NCI-H446 treated with DMSO at 0.1 percent for 48 hours (cell line): Measurements from ENCODE around the gene FUS.

Experiments
- DNase-seq: peaks from one replicate; lab custom pipeline; 2025; lab: John Stamatoyannopoulos, UW

Gene FUS

GRCh38 chr16:31202414-31203375 is 22.8 kb downstream of the FUS start, which contains the start of gene PYCARD:
Gene PYCARD, minus strand, starts transcription at chr16:31202760. Its CDS starts 70 bp downstream, at chr16:31202690.
- no peak for DNase-seq

GRCh38 chr16:31204871-31205666 is 25.1 kb downstream of the FUS start:
- no peak for DNase-seq

DNA sequence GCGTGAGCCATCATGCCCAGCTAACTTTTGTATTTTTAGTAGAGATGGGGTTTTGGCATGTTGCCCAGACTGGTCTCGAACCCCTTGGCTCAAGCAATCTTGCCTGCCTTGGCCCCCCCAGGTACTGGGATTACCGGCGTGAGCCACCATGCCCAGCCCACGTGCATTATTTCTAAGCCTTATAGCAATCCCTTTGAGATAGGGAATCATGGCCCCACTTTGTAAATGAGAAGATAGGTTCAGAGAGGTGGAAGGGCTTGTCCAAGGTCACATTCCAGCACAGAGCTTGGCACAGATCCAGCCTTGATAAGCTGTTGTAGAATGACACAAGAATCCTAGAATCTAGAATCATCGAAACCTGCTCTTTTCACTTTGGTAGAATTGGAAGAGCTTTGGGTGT is 26.8 kb downstream of the FUS start:
- DNase-seq, result no peak

DNA sequence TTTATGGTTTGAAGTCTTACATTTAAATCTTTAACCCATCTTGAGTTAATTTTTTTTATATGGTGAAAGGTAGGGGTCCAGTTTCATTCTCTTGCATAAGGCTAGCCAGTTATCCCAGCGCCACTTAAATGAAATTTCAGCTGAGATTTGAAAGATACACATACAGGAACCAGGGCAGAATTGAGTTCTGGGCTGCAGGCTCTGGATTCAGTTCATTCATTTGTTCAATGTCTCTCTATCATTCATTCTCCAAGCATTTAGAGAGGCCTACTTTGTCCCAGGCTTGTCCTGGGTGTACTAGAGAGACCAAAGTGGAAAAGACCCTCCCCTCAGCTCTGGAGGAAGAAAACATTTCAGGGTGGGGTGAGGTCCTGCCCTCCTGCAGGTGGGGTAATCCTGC is 33.4 kb downstream of the FUS start:
- no peak for DNase-seq

GRCh38 chr16:31213877-31214707 is 34.2 kb downstream of the FUS start, which contains the start of gene TRIM72:
Gene TRIM72, plus strand, starts transcription at chr16:31214119. Its CDS starts 620 bp downstream, at chr16:31214739.
- no peak for DNase-seq

DNA sequence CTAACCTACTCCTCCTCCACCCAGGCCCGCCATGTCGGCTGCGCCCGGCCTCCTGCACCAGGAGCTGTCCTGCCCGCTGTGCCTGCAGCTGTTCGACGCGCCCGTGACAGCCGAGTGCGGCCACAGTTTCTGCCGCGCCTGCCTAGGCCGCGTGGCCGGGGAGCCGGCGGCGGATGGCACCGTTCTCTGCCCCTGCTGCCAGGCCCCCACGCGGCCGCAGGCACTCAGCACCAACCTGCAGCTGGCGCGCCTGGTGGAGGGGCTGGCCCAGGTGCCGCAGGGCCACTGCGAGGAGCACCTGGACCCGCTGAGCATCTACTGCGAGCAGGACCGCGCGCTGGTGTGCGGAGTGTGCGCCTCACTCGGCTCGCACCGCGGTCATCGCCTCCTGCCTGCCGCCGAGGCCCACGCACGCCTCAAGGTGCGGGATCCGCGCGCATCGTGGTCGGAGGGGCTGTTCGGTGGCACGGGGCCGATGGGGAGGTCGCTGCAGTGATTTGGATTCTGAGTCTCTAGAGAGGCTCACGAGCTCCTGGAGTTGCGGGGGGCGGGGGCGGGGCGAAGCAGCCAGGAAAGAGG is 34.9 kb downstream of the FUS start:
- no peak for DNase-seq

DNA sequence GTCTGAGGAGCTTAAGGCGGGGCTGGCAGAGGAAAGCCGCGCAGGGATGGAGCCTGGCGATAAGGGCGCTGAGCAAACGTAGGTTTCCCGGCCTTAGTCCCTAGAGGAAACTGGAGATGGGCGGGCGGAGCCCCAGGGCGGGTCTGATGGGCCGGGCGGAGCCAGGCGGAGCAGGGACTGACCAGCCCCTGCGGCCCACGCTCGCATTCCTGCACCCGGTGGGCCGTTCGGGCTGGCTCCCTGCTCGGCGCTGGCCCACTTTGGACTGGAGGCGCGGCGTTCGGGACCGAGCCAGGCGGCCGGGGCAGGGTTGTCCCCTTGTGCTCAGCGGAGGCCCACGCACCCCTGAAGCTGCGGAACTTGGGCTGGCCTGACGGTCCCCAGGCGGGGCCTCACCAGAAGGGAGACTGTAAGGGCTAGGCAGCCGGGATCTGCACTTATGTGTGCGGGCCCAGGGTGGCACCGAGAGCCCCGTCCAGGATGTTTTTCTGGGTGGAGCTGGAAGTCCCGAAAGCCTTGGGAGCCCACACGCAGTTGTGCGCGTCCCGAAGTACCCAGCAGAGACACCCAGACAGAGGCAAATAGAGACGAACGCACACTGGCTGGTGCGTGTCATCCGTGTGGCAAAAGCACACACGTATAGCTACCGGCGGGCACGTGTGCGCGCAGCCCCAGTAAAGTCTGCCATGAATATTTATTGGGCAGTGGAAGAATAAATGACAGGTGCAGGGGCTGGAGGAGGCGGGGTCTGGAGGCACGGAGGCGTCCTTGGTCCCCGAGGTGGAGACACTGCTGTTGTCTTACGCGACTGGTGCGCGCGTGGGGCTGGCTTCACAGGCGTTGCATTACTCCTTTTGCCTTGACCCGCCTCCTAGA is 35.6 kb downstream of the FUS start:
- no peak for DNase-seq

GRCh38 chr16:31216422-31217135 is 36.6 kb downstream of the FUS start, which contains the start of gene PYDC1:
Gene PYDC1, minus strand, starts transcription at chr16:31217135. Its CDS starts 107 bp downstream, at chr16:31217028.
- DNase-seq, result no peak

- DNase-seq, result no peak
Measured at GRCh38 chr16:31217136-31217530, 37.2 kb downstream of the FUS start.

GRCh38 chr16:31219154-31219741 is 39.3 kb downstream of the FUS start:
- no peak for DNase-seq

GRCh38 chr16:31221357-31222160 is 41.6 kb downstream of the FUS start:
- DNase-seq, result no peak

- no peak for DNase-seq
Measured at GRCh38 chr16:31223044-31223443, 43.1 kb downstream of the FUS start.

DNA sequence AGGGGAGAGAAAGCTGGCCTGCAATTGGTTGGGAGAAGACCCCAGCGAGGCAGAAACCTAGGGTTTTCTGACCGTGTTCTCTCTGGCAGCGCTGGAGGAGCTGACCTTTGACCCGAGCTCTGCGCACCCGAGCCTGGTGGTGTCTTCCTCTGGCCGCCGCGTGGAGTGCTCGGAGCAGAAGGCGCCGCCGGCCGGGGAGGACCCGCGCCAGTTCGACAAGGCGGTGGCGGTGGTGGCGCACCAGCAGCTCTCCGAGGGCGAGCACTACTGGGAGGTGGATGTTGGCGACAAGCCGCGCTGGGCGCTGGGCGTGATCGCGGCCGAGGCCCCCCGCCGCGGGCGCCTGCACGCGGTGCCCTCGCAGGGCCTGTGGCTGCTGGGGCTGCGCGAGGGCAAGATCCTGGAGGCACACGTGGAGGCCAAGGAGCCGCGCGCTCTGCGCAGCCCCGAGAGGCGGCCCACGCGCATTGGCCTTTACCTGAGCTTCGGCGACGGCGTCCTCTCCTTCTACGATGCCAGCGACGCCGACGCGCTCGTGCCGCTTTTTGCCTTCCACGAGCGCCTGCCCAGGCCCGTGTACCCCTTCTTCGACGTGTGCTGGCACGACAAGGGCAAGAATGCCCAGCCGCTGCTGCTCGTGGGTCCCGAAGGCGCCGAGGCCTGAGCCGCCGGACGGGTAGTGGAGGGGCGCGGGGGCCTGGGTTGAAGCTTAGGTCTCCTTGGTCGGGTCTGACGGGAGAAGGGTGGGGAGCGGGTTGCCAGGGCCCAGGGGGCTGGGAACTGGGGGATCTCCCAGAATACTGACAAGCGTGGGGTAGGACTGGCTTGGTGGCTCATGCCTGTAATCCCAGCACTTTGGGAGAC is 44.4 kb downstream of the FUS start:
- DNase-seq, result no peak

GRCh38 chr16:31225193-31225592 is 45.3 kb downstream of the FUS start:
- no peak for DNase-seq

- no peak for DNase-seq
Measured at GRCh38 chr16:31228206-31228605, 48.3 kb downstream of the FUS start.

- no peak for DNase-seq
Measured at GRCh38 chr16:31229501-31229900, 49.6 kb downstream of the FUS start.

- DNase-seq, result no peak
Measured at GRCh38 chr16:31238041-31238440, 58.1 kb downstream of the FUS start.
